Thyroid gland (tissue), 4 donors: Measurements from ENCODE around the gene MGMT.

Experiments
- CTCF ChIP-seq, 6 experiments: fragments of 200-600 bp in 3 of 6; fragments of 450-650 bp in 3 of 6; sonication (generic) in 3 of 6; IDR thresholded peaks; one replicate each; pipeline ENCODE4 v1.5.1; 2016 to 2019; ENCODE audit warnings: antibody characterized with exemption in 6 of 6, mild to moderate bottlenecking in 2 of 6, inconsistent platforms in 1 of 6, moderate library complexity in 1 of 6
- POLR2A ChIP-seq, 2 donors: fragments of 450-650 bp; IDR thresholded peaks; one replicate each; pipeline ENCODE4 v1.6.1; 2017; ENCODE audit warnings: antibody characterized with exemption in 2 of 2, mild to moderate bottlenecking in 2 of 2, moderate library complexity in 1 of 2

DNA sequence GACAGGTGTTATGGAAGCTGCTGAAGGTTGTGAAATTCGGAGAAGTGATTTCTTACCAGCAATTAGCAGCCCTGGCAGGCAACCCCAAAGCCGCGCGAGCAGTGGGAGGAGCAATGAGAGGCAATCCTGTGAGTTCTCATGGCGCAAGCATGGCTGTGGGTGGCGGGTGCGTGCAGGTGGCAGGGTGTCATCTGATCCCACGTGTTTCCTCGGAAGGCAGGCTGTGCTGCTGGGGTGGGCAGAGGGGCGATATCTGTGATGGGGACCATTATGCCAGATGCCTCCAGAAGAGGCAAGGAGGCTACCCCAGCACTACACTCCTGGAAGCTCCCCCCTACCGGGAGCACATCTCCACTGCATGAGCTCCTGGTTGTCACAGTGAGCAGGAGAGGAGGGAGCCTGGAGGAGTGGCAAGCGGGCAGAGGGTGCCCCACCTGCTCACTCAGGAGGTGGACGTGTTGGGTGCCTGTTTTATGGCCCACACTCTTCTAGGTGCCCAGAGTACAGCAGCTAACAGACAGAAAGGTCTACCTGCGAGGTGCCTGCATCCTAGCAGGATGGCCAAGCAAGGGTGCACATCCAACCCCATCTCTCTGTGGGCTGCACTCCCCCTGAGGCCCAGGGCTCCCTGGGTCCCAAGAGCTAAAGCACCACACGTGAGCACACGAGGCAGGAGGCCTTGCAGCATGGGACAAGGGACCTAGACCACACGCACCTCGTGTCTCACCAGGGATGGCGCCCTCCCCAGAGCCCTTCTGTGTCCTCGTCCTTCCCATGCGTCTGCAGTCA is 292.4 kb downstream of the MGMT start:
- TF ChIP-seq CTCF (IDR thresholded peaks at IDR 0.05) (no peak), POLR2A (IDR thresholded peaks at IDR 0.05) (no peak)
